ENCODE measurements around the gene KPTN.
"Not testable (repeated sequence)": the region's sequence is repeated elsewhere in the genome, so short reads cannot be mapped to it uniquely, and the experiment has no call there.

KPTN gene

GRCh38 chr19:47489072-47489914, 5.3 kb upstream of the KPTN start:
- Mint-ChIP-seq H3K4me1 (peaks cover 24% of the 10 kb centered on the region), H3K9me3 (no peaks in the 10 kb centered on the region), H3K27ac (peak overlapping the region; percentile 48), H3K4me3 (no peak overlapping the region), H3K36me3 (peaks cover 30% of the 10 kb centered on the region)
- ATAC-seq (no peak), DNase-seq (ENCODE audit: low spot score in 2 of 2) (no peak)

GRCh38 chr19:47487551-47488515, 3.8 kb upstream of the KPTN start:
- DNase-seq (ENCODE audit: low spot score in 2 of 2) (no peak), ATAC-seq (no peak)
- H3K4me1 Mint-ChIP-seq, result peaks cover 30% of the 10 kb centered on the region
- no peaks in the 10 kb centered on the region for H3K9me3 Mint-ChIP-seq
- no peak overlapping the region for H3K4me3 Mint-ChIP-seq
- H3K27ac Mint-ChIP-seq, result peak overlapping the region; percentile 40
- peaks cover 37% of the 10 kb centered on the region for H3K36me3 Mint-ChIP-seq

- peaks cover 37% of the 10 kb centered on the region for H3K36me3 Mint-ChIP-seq
- ATAC-seq (no peak), DNase-seq (ENCODE audit: low spot score in 2 of 2) (no peak)
- H3K4me1 Mint-ChIP-seq, result peaks cover 30% of the 10 kb centered on the region
- peak overlapping the region; percentile 40 for H3K27ac Mint-ChIP-seq
- H3K4me3 Mint-ChIP-seq, result no peak overlapping the region
- H3K9me3 Mint-ChIP-seq, result no peaks in the 10 kb centered on the region
These were observed 2.9 kb upstream of the KPTN start for GRCh38 chr19:47486900-47487299.

- not testable (repeated sequence) for H3K4me3 Mint-ChIP-seq; ATAC-seq; H3K9me3 Mint-ChIP-seq; H3K27ac Mint-ChIP-seq; DNase-seq (ENCODE audit: low spot score in 2 of 2)
- Mint-ChIP-seq H3K36me3 (peaks cover 37% of the 10 kb centered on the region), H3K4me1 (peaks cover 30% of the 10 kb centered on the region)
These were observed 2.2 kb upstream of the KPTN start for GRCh38 chr19:47486220-47486619.

GRCh38 chr19:47485210-47485609, 1.2 kb upstream of the KPTN start:
- no peak for ATAC-seq
- Mint-ChIP-seq H3K36me3 (peaks cover 32% of the 10 kb centered on the region), H3K27ac (peak overlapping the region; percentile 98), H3K9me3 (no peaks in the 10 kb centered on the region), H3K4me3 (peak overlapping the region; percentile 87), H3K4me1 (peaks cover 28% of the 10 kb centered on the region)
- DNase-seq (ENCODE audit: low spot score in 2 of 2), result no peak

- DNase-seq (ENCODE audit: low spot score in 2 of 2), result no peak
- ATAC-seq, result no peak
- Mint-ChIP-seq H3K4me1 (peaks cover 24% of the 10 kb centered on the region), H3K36me3 (peaks cover 21% of the 10 kb centered on the region), H3K4me3 (peak overlapping the region; percentile 87), H3K27ac (peak overlapping the region; percentile 98), H3K9me3 (no peaks in the 10 kb centered on the region)
These were observed 819 bp downstream of the KPTN start for GRCh38 chr19:47483200-47483599.

GRCh38 chr19:47481460-47482052, 2.5 kb downstream of the KPTN start:
- Mint-ChIP-seq H3K27ac (peak overlapping the region; percentile 32), H3K9me3 (no peaks in the 10 kb centered on the region), H3K4me1 (peaks cover 16% of the 10 kb centered on the region), H3K4me3 (no peak overlapping the region), H3K36me3 (peaks cover 10% of the 10 kb centered on the region)
- ATAC-seq (no peak), DNase-seq (ENCODE audit: low spot score in 2 of 2) (no peak)

GRCh38 chr19:47480658-47481057, 3.4 kb downstream of the KPTN start:
- DNase-seq (ENCODE audit: low spot score in 2 of 2) (no peak), ATAC-seq (no peak)
- H3K27ac Mint-ChIP-seq, result no peak overlapping the region
- H3K9me3 Mint-ChIP-seq, result no peaks in the 10 kb centered on the region
- H3K4me1 Mint-ChIP-seq, result peaks cover 15% of the 10 kb centered on the region
- peaks cover 10% of the 10 kb centered on the region for H3K36me3 Mint-ChIP-seq
- no peak overlapping the region for H3K4me3 Mint-ChIP-seq

GRCh38 chr19:47479701-47480503, 4.1 kb downstream of the KPTN start:
- H3K9me3 Mint-ChIP-seq, result no peaks in the 10 kb centered on the region
- DNase-seq (ENCODE audit: low spot score in 2 of 2) (no peak), ATAC-seq (no peak)
- peaks cover 10% of the 10 kb centered on the region for H3K36me3 Mint-ChIP-seq
- H3K4me3 Mint-ChIP-seq, result no peak overlapping the region
- peaks cover 12% of the 10 kb centered on the region for H3K4me1 Mint-ChIP-seq
- H3K27ac Mint-ChIP-seq, result no peak overlapping the region

- no peak for ATAC-seq
- Mint-ChIP-seq H3K27ac (no peak overlapping the region), H3K4me3 (no peak overlapping the region), H3K36me3 (no peaks in the 10 kb centered on the region), H3K4me1 (peaks cover 5% of the 10 kb centered on the region), H3K9me3 (no peaks in the 10 kb centered on the region)
- DNase-seq (ENCODE audit: low spot score in 2 of 2), result no peak
These were observed 7.5 kb downstream of the KPTN start for GRCh38 chr19:47476438-47476972.

- ATAC-seq (no peak), DNase-seq (ENCODE audit: low spot score in 2 of 2) (no peak)
- H3K27ac Mint-ChIP-seq, result no peak overlapping the region
- peaks cover 16% of the 10 kb centered on the region for H3K4me1 Mint-ChIP-seq
- H3K9me3 Mint-ChIP-seq, result no peaks in the 10 kb centered on the region
- no peaks in the 10 kb centered on the region for H3K36me3 Mint-ChIP-seq
- H3K4me3 Mint-ChIP-seq, result no peak overlapping the region
These were observed 8.6 kb downstream of the KPTN start for GRCh38 chr19:47475465-47475864.

- no peaks in the 10 kb centered on the region for H3K36me3 Mint-ChIP-seq
- no peak for ATAC-seq
These were observed 10.7 kb downstream of the KPTN start for GRCh38 chr19:47473336-47473735.

GRCh38 chr19:47471733-47472457, 12.1 kb downstream of the KPTN start, which contains the start of gene SLC8A2:
Gene SLC8A2, minus strand, starts transcription at chr19:47471893. Its CDS starts 5,490 bp downstream, at chr19:47466403.
- peaks cover 20% of the 10 kb centered on the region for H3K4me1 Mint-ChIP-seq
- no peaks in the 10 kb centered on the region for H3K9me3 Mint-ChIP-seq
- ATAC-seq (peak; percentile 43), DNase-seq (ENCODE audit: low spot score in 2 of 2) (no peak)
- no peak within 1 kb of the TSS for H3K27ac Mint-ChIP-seq
- no peaks in the 10 kb centered on the region for H3K36me3 Mint-ChIP-seq
- peak within 1 kb of the TSS; percentile 22 for H3K4me3 Mint-ChIP-seq

More at GRCh38 chr19:47473336-47473735, 10.7 kb downstream of the KPTN start:
- Mint-ChIP-seq H3K27ac (no peak overlapping the region), H3K9me3 (no peaks in the 10 kb centered on the region), H3K4me3 (no peak overlapping the region), H3K4me1 (peaks cover 20% of the 10 kb centered on the region)
- no peak for DNase-seq (ENCODE audit: low spot score in 2 of 2)

GRCh38 chr19:47471381-47471732, 12.7 kb downstream of the KPTN start:
- Mint-ChIP-seq H3K4me1 (peaks cover 20% of the 10 kb centered on the region), H3K27ac (no peak overlapping the region), H3K9me3 (no peaks in the 10 kb centered on the region), H3K4me3 (peak overlapping the region; percentile 22), H3K36me3 (no peaks in the 10 kb centered on the region)
- DNase-seq (ENCODE audit: low spot score in 2 of 2) (no peak), ATAC-seq (no peak)
